Omental fat pad (tissue), 4 donors: ENCODE data around the gene TBATA. TPM values are rescaled to one million over a fixed set of nuclear protein-coding genes. Genes with fewer than 3 reads are reported as not detected.

ENCODE experiments used
- ATAC-seq: fragments of 150-250 bp; one replicate; pipeline ENCODE4 v1.9.1; 2016; ENCODE audit warnings: mild to moderate bottlenecking, moderate library complexity; ENCODE audit not compliant: low FRiP score
- DNase-seq: peaks from one replicate; pipeline ENCODE4 v3.0.0-alpha.2; 2019; ENCODE audit warnings: low spot score
- total RNA-seq, 4 donors: library from RNA; depleted of rRNA; stranded (reverse); fragments of >200 nt; gene quantifications; one replicate each; pipeline ENCODE4 v1.1.0, GENCODE V29; 2016
- TF ChIP-seq, protein P1 (sequence below), 3 donors: fragments of 450-650 bp; IDR thresholded peaks; one replicate each; pipeline ENCODE4 v1.5.1; 2016 to 2017; ENCODE audit warnings: antibody characterized with exemption in 3 of 3, mild to moderate bottlenecking in 3 of 3, moderate library complexity in 2 of 3

The TBATA gene
- total RNA-seq, 4 donors from 2014 or later, result not detected

DNA sequence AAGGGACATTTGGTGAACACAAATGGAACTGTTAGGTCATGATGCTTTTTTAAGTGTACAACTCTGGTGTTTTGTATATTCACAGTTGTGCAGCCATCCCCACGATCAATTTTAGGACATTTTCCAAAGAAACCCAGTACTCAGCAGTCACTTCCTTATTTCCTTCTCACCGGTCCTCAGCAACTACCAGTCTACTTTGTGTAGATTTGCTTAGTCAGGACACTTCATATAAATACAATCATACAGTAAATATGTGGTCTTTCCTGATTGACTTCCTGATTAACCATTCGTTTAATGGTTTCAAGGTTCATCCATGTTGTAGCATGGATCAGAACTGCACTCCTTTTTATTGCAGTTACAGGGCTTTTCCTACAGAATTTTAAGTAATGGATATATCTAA lies 45.0 kb upstream of the TBATA start:
- TF ChIP-seq, protein P1, sequence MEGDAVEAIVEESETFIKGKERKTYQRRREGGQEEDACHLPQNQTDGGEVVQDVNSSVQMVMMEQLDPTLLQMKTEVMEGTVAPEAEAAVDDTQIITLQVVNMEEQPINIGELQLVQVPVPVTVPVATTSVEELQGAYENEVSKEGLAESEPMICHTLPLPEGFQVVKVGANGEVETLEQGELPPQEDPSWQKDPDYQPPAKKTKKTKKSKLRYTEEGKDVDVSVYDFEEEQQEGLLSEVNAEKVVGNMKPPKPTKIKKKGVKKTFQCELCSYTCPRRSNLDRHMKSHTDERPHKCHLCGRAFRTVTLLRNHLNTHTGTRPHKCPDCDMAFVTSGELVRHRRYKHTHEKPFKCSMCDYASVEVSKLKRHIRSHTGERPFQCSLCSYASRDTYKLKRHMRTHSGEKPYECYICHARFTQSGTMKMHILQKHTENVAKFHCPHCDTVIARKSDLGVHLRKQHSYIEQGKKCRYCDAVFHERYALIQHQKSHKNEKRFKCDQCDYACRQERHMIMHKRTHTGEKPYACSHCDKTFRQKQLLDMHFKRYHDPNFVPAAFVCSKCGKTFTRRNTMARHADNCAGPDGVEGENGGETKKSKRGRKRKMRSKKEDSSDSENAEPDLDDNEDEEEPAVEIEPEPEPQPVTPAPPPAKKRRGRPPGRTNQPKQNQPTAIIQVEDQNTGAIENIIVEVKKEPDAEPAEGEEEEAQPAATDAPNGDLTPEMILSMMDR (IDR thresholded peaks at IDR 0.05), result no peak
- no peak for ATAC-seq

DNA sequence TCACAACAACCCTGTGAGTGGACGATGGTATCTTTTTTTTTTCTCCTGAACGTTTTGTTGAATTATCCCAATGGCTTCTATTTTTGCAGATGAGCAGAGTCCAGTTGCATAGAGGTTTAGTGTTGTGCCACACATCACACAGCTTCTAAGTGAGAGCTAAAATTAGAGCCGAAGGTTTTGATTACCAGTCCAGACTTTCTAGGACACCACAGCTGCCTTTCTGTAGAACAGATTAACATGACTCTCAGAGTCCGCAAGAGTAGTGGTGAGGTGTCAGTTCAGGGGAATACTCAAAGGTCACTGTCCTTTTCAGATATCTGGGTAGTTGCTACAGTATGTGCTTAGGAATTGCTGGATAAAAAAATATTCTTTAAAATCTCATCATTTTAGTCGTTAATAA lies 44.4 kb upstream of the TBATA start:
- DNase-seq (no peak), ATAC-seq (no peak)
- TF ChIP-seq, protein P1 (IDR thresholded peaks at IDR 0.05), result no peak

More for the DNA sequence above, 45.0 kb upstream of the TBATA start:
- DNase-seq, result no peak

DNA sequence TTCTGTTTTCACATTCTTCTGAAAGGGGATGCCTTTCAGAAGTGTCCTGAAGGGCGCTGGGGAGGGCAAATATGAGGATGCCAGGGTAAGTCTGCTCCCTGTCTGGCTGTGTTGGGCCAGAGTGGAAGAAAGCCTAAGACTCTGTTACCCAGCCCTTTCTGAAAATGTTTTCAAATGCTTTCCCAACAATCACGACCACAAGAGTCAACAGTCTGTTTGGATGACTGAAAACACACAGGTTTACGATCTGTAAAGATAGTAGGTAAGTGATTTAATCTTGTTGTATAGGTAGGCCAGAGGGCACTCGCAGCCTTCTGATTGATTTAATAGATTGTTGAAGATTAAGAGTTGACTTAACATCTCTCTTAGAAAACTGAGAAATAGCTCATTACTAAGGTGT lies 43.7 kb upstream of the TBATA start:
- TF ChIP-seq, protein P1 (IDR thresholded peaks at IDR 0.05), result no peak
- ATAC-seq, result no peak
- DNase-seq, result no peak

DNA sequence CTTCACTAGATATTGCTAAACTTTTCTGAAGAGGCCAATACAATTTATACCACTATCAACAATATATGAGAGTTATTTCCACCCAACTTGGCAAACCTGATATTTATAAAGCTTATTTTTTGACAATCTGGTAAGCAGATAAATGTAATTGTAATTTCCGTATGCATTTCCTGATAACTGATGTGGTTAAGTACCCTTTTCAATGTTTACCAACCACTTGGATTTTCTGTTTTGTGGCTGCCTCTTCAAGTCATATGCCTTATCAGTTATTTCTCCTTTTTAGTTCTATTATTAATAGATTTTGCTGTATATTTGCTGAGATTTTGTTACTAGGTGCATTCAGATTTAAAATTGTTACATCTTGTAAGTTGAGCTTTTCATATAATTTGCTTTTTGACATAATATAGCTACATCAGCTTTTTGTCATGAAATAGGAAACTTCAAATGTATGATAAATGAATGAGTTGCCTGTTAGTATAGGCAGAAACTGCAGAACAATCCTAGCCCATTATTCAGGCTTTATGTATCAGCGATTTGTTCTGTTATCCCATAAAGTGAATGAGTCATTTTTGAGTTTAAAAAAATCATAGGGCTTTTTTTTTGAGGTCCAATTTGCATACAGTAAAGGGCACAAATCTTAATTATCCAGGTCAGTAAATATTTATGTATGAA lies 42.0 kb upstream of the TBATA start:
- DNase-seq (no peak), ATAC-seq (no peak)
- TF ChIP-seq, protein P1 (IDR thresholded peaks at IDR 0.05), result no peak

DNA sequence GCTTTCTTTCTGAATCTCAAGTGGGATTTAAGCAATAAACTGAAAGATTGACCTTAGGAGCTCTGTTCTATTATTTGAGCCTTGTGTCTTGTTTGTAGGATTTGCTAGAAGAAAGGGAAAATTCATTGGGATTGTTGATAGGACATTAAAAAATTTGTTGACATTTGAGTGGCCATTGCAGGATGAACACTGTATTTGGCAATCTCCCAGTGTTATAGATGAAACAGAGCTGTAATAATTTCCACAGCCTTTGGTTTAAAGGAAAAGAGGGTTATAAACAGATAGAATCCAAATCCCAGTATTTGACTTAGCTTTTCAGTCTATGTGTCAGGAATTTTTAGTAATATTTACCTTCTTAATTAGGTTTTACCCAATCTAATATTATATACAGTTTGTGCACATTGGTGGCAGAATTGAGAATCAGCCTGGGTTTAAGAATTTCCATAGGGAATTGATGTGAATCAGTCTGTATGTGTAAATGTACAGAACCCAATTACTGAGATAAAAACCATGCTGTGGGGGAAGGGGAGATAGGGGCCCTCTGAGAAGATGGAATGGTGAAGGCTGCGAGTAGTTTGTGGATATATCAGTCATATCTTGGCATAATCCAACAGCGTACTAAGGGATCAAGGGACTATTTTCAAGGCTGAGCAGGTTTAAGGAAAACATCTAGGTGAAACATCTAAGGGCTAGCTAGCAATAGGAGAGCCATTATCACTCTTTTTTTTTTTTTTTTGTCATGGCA lies 37.1 kb upstream of the TBATA start:
- no peak for DNase-seq
- TF ChIP-seq, protein P1 (IDR thresholded peaks at IDR 0.05), result no peak
- ATAC-seq, result no peak

DNA sequence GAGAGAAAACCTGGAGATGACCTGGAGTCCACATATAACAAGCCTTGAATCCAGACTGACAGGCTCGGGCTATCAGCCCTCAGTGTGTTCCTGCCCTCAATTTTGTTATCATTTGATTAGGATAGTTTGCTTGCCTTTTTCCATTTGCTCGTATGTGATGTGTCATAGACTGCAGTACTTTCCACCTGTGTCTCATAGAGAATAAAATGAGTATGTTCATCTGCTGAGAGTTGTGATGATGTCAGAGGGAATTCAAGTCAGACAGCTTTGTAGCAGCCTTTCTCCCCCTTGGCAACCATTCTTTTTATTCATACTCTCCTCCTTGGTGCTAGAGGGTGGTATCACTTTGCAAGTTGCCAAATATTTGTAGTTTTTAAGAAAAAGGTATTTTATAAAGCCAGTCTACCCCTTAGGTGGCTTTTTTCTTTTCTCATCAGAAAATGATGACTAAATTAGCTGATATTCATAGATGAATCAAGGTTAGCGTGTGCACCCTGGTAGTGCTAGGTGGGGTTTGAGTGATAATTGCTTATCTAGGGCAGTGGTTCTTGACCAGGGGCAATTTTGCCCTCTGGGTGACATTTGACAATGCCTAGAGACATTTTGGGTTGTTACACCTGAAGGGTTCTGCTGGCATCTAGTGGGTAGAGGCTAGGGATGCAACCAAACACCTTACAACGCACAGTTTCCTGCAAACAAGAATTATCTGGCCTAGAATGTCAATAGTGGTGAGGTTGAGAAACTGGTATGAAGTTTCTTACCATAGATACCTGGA lies 36.0 kb upstream of the TBATA start:
- TF ChIP-seq, protein P1 (IDR thresholded peaks at IDR 0.05), result no peak
- no peak for ATAC-seq
- no peak for DNase-seq
